Osteoblast (primary cell): ENCODE measurements around the gene LGI1. TPM values are rescaled to one million over a fixed set of nuclear protein-coding genes. Genes with fewer than 3 reads are reported as not detected.
A peak's percentile ranks its signal among the peaks of the same experiment; 100 is the strongest.

Source experiments
- DNase-seq: peaks from one replicate; pipeline ENCODE4 v3.0.0; 2011; ENCODE audit warnings: low spot score, mixed read lengths; ENCODE audit not compliant: insufficient read length; ENCODE audit errors: missing footprints
- H2AFZ ChIP-seq: 2 replicates; pipeline ENCODE4 v1.6.0; 2011; ENCODE audit warnings: mild to moderate bottlenecking, low read length
- H3K27ac ChIP-seq: 2 replicates; pipeline ENCODE4 v1.5.1; 2011; ENCODE audit warnings: mild to moderate bottlenecking, low read depth, low read length, moderate library complexity
- H3K27me3 ChIP-seq: 2 replicates; pipeline ENCODE4 v1.6.0; 2012; ENCODE audit warnings: mild to moderate bottlenecking, control low read depth, inconsistent platforms, low read length, moderate library complexity; ENCODE audit not compliant: insufficient read depth
- H3K36me3 ChIP-seq: 2 replicates; pipeline ENCODE4 v1.5.1; 2011; ENCODE audit warnings: mild to moderate bottlenecking, low read length, control low read depth, moderate library complexity; ENCODE audit not compliant: insufficient read depth
- H3K4me1 ChIP-seq: 2 replicates; pipeline ENCODE4 v1.5.1; 2011; ENCODE audit warnings: mild to moderate bottlenecking, low read length, control low read depth, moderate library complexity; ENCODE audit not compliant: insufficient read depth
- H3K4me2 ChIP-seq: 2 replicates; pipeline ENCODE4 v1.6.0; 2011; ENCODE audit warnings: mild to moderate bottlenecking, low read length; ENCODE audit not compliant: insufficient read depth
- H3K4me3 ChIP-seq: fragments of 200-600 bp; sonication (generic); 3 replicates; pipeline ENCODE4 v1.5.1; 2012; ENCODE audit warnings: mild to moderate bottlenecking, low read length, inconsistent platforms; ENCODE audit not compliant: insufficient read depth
- H3K79me2 ChIP-seq: 2 replicates; pipeline ENCODE4 v1.6.0; 2012; ENCODE audit warnings: mild to moderate bottlenecking, low read length, control low read depth, inconsistent platforms; ENCODE audit not compliant: insufficient read depth
- H3K9me3 ChIP-seq: 2 replicates; pipeline ENCODE4 v1.5.1; 2011; ENCODE audit warnings: low read depth, low read length, control low read depth
- H4K20me1 ChIP-seq: 2 replicates; pipeline ENCODE4 v1.6.0; 2012; ENCODE audit warnings: mild to moderate bottlenecking, low read length, control low read depth; ENCODE audit not compliant: insufficient read depth
- CTCF ChIP-seq: IDR thresholded peaks from 2 replicates; pipeline ENCODE4 v1.5.1; 2011; ENCODE audit warnings: mild to moderate bottlenecking, low read depth, low read length, moderate library complexity; ENCODE audit errors: extremely low read depth
- total RNA-seq: library from RNA; depleted of rRNA; stranded (reverse); fragments of >200 nt; gene quantifications from 2 replicates; pipeline ENCODE4 v1.2.3, GENCODE V29; 2012

LGI1 gene
- total RNA-seq, 1 donor = not detected

GRCh38 chr10:93754761-93755160 is 3.0 kb upstream of the LGI1 start:
- DNase-seq = no peak
- H3K79me2 ChIP-seq = no peaks in the 10 kb centered on the region
- peaks cover 4% of the 10 kb centered on the region for H3K27me3 ChIP-seq
- H3K4me3 ChIP-seq = no peak overlapping the region
- no peaks in the 10 kb centered on the region for H3K36me3 ChIP-seq
- no peaks in the 10 kb centered on the region for H4K20me1 ChIP-seq
- H3K4me1 ChIP-seq = peaks cover 13% of the 10 kb centered on the region
- no peaks in the 10 kb centered on the region for H3K9me3 ChIP-seq
- H3K27ac ChIP-seq = no peak overlapping the region
- H2AFZ ChIP-seq = peak overlapping the region; percentile 76
- TF ChIP-seq CTCF = no peak
- peak overlapping the region; percentile 47 for H3K4me2 ChIP-seq

- Histone ChIP-seq H2AFZ (peak overlapping the region; percentile 76), H3K79me2 (no peaks in the 10 kb centered on the region), H3K4me2 (peak overlapping the region; percentile 47), H4K20me1 (no peaks in the 10 kb centered on the region), H3K4me3 (peak overlapping the region; percentile 7), H3K27me3 (peaks cover 4% of the 10 kb centered on the region), H3K27ac (no peak overlapping the region), H3K9me3 (no peaks in the 10 kb centered on the region), H3K36me3 (no peaks in the 10 kb centered on the region), H3K4me1 (peaks cover 13% of the 10 kb centered on the region)
- DNase-seq = no peak
- TF ChIP-seq CTCF = no peak
Observed at GRCh38 chr10:93755443-93756116, 2.2 kb upstream of the LGI1 start.

GRCh38 chr10:93756118-93756517 is 1.6 kb upstream of the LGI1 start:
- H3K9me3 ChIP-seq = no peaks in the 10 kb centered on the region
- H3K27me3 ChIP-seq = peaks cover 6% of the 10 kb centered on the region
- TF ChIP-seq CTCF = no peak
- no peak overlapping the region for H3K4me3 ChIP-seq
- H4K20me1 ChIP-seq = no peaks in the 10 kb centered on the region
- no peak overlapping the region for H3K4me2 ChIP-seq
- no peak overlapping the region for H2AFZ ChIP-seq
- H3K4me1 ChIP-seq = peaks cover 13% of the 10 kb centered on the region
- no peaks in the 10 kb centered on the region for H3K36me3 ChIP-seq
- no peak for DNase-seq
- H3K27ac ChIP-seq = no peak overlapping the region
- H3K79me2 ChIP-seq = no peaks in the 10 kb centered on the region

- H4K20me1 ChIP-seq = no peaks in the 10 kb centered on the region
Observed at GRCh38 chr10:93757136-93757535, 600 bp upstream of the LGI1 start.

More at GRCh38 chr10:93757136-93757535, 600 bp upstream of the LGI1 start:
- no peaks in the 10 kb centered on the region for H3K9me3 ChIP-seq
- DNase-seq = no peak
- no peaks in the 10 kb centered on the region for H3K79me2 ChIP-seq
- H3K4me2 ChIP-seq = no peak overlapping the region
- peaks cover 13% of the 10 kb centered on the region for H3K4me1 ChIP-seq
- H3K27me3 ChIP-seq = peaks cover 8% of the 10 kb centered on the region
- H3K4me3 ChIP-seq = no peak overlapping the region
- TF ChIP-seq CTCF = no peak
- H3K27ac ChIP-seq = no peak overlapping the region
- H2AFZ ChIP-seq = no peak overlapping the region
- H3K36me3 ChIP-seq = no peaks in the 10 kb centered on the region
